Measurements from ENCODE around the gene EFCAB6.

DNA sequence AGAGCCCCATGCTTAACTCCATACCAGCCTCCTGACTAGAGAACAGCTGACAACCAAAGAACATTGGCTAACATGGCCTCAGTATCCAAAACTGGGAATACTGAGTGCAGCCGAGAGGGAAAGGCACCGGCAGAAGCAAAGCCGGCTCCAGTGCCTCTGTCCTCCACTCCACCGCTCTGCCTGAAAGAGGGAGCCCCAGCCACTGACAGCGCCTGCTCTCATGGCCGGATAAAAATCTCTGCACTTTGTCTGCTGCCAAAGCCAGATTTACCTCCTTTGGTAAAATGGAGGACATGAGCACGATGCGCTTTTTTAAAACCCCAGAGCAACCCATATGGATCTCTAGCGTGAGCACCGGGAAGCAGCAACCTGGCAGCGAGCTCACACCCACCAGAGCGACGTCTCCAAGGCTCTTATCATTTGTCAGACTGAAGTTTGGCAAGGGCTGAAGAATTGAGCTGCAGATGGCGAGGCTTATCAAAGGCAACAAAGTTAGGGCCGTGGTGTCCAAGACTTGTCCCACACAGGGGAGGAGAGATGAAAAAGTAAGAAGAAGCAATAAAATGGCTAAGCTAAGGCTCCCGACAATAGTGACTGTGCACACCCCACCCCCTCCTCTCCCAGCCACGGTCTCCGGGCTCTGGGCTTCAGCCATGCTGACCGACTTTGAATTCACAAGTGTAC is 71.4 kb downstream of the EFCAB6 start:
- TF ChIP-seq, protein P1, sequence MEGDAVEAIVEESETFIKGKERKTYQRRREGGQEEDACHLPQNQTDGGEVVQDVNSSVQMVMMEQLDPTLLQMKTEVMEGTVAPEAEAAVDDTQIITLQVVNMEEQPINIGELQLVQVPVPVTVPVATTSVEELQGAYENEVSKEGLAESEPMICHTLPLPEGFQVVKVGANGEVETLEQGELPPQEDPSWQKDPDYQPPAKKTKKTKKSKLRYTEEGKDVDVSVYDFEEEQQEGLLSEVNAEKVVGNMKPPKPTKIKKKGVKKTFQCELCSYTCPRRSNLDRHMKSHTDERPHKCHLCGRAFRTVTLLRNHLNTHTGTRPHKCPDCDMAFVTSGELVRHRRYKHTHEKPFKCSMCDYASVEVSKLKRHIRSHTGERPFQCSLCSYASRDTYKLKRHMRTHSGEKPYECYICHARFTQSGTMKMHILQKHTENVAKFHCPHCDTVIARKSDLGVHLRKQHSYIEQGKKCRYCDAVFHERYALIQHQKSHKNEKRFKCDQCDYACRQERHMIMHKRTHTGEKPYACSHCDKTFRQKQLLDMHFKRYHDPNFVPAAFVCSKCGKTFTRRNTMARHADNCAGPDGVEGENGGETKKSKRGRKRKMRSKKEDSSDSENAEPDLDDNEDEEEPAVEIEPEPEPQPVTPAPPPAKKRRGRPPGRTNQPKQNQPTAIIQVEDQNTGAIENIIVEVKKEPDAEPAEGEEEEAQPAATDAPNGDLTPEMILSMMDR (conservative IDR thresholded peaks at IDR 0.05; ENCODE audit: low read length): no peak
- TF ChIP-seq EZH2phosphoT487 (IDR thresholded peaks at IDR 0.05; ENCODE audit: borderline replicate concordance, low read depth, low read length): no peak
